Endodermal cell (in vitro differentiated cells): ENCODE data around the gene KLC4. TPM values are rescaled to one million over a fixed set of nuclear protein-coding genes. Genes with fewer than 3 reads are reported as not detected.
A peak's percentile ranks its signal among the peaks of the same experiment; 100 is the strongest.

Source experiments
- DNase-seq: peaks from one replicate; pipeline ENCODE4 v3.0.0-alpha.2; 2017
- H3K27ac ChIP-seq: 2 replicates; pipeline ENCODE4 v1.5.1; 2013; ENCODE audit warnings: mild to moderate bottlenecking, low read depth, low read length, moderate library complexity
- H3K27me3 ChIP-seq: 2 replicates; pipeline ENCODE4 v1.6.1; 2013; ENCODE audit warnings: mild to moderate bottlenecking, low read length, moderate library complexity; ENCODE audit not compliant: insufficient read depth, control insufficient read depth, poor library complexity, severe bottlenecking
- H3K36me3 ChIP-seq: 2 replicates; pipeline ENCODE4 v1.7.0; 2013; ENCODE audit warnings: mild to moderate bottlenecking, low read length, moderate library complexity; ENCODE audit not compliant: control insufficient read depth, insufficient read depth
- H3K4me1 ChIP-seq: one replicate; pipeline ENCODE4 v1.7.0; 2013; ENCODE audit warnings: low read length; ENCODE audit not compliant: control insufficient read depth, insufficient read depth
- H3K4me3 ChIP-seq: 2 replicates; pipeline ENCODE4 v1.5.1; 2013; ENCODE audit warnings: mild to moderate bottlenecking, low read length, moderate library complexity
- H3K9ac ChIP-seq: 2 replicates; pipeline ENCODE4 v1.6.1; 2013; ENCODE audit warnings: mild to moderate bottlenecking, low read length, moderate library complexity; ENCODE audit not compliant: poor library complexity, severe bottlenecking; ENCODE audit errors: extremely low read depth
- H3K9me3 ChIP-seq: 2 replicates; pipeline ENCODE4 v1.6.1; 2013; ENCODE audit warnings: mild to moderate bottlenecking, low read length, moderate library complexity; ENCODE audit not compliant: control insufficient read depth
- H3K27ac Mint-ChIP-seq: 2 replicates; pipeline ENCODE4 v1.8.0; 2020; ENCODE audit warnings: mixed read lengths
- H3K27me3 Mint-ChIP-seq: 2 replicates; pipeline ENCODE4 v1.8.0; 2021; ENCODE audit warnings: mild to moderate bottlenecking, mixed read lengths; ENCODE audit not compliant: insufficient read depth
- H3K36me3 Mint-ChIP-seq: 2 replicates; pipeline ENCODE4 v1.8.0; 2020; ENCODE audit warnings: low read depth, mixed read lengths
- H3K4me1 Mint-ChIP-seq: 2 replicates; pipeline ENCODE4 v1.8.0; 2020; ENCODE audit warnings: mixed read lengths
- H3K4me3 Mint-ChIP-seq: 2 replicates; pipeline ENCODE4 v1.8.0; 2020; ENCODE audit warnings: mild to moderate bottlenecking, moderate library complexity, mixed read lengths
- H3K9me3 Mint-ChIP-seq: 2 replicates; pipeline ENCODE4 v1.8.0; 2020; ENCODE audit warnings: mild to moderate bottlenecking, mixed read lengths
- WGBS, 2 experiments: methylation state at CpG; one replicate each; pipeline versions ENCODE4 v1.1.5 to v1.1.7; 2013; ENCODE audit warnings: missing lambda C conversion rate in 2 of 2, mixed read lengths in 1 of 2; ENCODE audit not compliant: insufficient coverage in 1 of 2, insufficient read length in 1 of 2; 5-methylcytosine and 5-hydroxymethylcytosine counted together
- total RNA-seq, 2 donors: library from RNA; stranded (reverse); fragmentation: NEBNext Ultra II Directional in 1 of 2; extraction: Animal tissue kit (Norgen Biotek cat#: 25700) in 1 of 2; gene quantifications; 2 replicates in 1 of 2; 3 replicates in 1 of 2; pipeline ENCODE4 v1.2.1, GENCODE V29; 2021
- TF ChIP-seq, protein P1 (sequence below): fragments of 200-600 bp; sonication (generic); conservative IDR thresholded peaks from 2 replicates; pipeline ENCODE4 v1.5.0; 2021; ENCODE audit warnings: antibody characterized with exemption, mild to moderate bottlenecking

The KLC4 gene
- total RNA-seq, 2 donors from 2014 or later: 36.6 to 38.0 TPM

DNA sequence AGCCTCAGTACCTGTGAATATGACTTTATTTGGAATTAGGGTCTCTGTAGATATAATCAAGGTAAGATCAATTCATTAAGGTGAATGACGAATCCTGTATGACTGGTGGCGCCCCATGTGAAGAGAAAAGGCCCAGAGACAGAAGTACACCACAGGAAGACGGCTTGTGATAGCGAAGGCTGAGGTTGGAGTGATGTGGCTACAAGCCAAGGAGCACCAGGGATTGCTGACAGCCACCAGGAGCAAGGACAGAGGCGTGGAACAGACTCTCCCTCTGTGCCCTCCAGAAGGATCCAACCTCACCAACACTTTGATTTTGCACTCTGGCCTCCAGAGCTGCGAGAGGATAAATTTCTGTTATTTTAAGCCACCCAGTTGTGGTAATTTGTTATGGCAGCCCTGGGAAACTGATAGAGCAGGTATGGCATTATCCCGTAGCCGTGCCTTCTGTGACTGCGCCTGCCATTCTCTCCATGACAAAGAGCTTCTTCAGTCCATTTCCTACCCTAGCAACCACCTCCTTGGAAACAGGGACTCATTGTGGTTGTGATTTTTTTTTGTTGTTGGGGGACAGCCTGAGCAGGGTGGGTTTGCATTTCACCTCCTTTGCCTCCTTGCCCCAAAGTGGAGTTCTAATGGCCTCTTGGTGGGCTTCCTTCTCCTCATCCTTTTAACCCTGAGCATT lies 46.2 kb downstream of the KLC4 start:
- Mint-ChIP-seq H3K36me3 (peaks cover 21% of the 10 kb centered on the region), H3K4me1 (peaks cover 12% of the 10 kb centered on the region), H3K4me3 (no peak overlapping the region), H3K9me3 (no peaks in the 10 kb centered on the region), H3K27ac (peak overlapping the region; percentile 66), H3K27me3 (no peaks in the 10 kb centered on the region)
- H3K27me3 ChIP-seq: no peaks in the 10 kb centered on the region
- 98 to 100% methylated on average over 3 to 9 of the region's 9 CpGs for WGBS, 2 experiments
- H3K4me1 ChIP-seq: peaks cover 3% of the 10 kb centered on the region
- TF ChIP-seq, protein P1, sequence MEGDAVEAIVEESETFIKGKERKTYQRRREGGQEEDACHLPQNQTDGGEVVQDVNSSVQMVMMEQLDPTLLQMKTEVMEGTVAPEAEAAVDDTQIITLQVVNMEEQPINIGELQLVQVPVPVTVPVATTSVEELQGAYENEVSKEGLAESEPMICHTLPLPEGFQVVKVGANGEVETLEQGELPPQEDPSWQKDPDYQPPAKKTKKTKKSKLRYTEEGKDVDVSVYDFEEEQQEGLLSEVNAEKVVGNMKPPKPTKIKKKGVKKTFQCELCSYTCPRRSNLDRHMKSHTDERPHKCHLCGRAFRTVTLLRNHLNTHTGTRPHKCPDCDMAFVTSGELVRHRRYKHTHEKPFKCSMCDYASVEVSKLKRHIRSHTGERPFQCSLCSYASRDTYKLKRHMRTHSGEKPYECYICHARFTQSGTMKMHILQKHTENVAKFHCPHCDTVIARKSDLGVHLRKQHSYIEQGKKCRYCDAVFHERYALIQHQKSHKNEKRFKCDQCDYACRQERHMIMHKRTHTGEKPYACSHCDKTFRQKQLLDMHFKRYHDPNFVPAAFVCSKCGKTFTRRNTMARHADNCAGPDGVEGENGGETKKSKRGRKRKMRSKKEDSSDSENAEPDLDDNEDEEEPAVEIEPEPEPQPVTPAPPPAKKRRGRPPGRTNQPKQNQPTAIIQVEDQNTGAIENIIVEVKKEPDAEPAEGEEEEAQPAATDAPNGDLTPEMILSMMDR: no peak
- H3K9me3 ChIP-seq: peaks cover 6% of the 10 kb centered on the region
- H3K9ac ChIP-seq: no peak overlapping the region
- peak overlapping the region; percentile 77 for H3K27ac ChIP-seq
- peaks cover 13% of the 10 kb centered on the region for H3K36me3 ChIP-seq
- no peak for DNase-seq
- no peak overlapping the region for H3K4me3 ChIP-seq

DNA sequence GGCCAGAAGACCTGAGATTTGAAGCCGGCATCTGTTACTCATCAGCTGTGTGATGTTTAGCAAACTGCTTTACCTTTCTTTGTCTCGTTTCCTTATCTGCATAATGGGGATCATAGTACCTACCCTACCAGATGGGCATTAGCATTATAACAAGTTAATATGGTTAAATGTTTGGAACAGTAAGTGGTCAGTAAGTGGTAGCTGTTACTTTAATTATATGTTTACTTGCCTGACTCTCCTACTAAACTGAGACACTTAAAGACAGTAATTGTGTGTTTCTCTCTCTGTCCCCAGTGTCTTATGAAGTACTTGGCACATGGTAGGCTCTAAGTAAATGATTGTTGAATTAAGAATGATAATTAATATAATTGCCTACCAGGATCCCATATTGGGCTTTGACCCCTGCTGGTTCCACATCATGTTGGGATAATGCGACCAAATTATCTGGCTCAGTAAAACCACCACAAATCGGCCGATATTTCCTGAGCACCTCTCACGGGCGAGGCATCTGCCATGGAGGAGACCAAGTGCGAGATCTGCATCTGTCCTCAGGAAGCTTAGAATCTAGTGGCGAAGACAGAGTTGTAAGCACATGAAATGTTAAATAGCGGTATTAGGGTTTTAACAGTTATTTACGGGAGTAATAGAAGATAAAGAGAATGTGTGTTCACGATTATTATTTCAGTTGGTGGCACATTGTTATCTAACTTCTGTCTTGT lies 48.1 kb downstream of the KLC4 start:
- no peak for DNase-seq
- H3K36me3 ChIP-seq: peaks cover 13% of the 10 kb centered on the region
- H3K4me3 ChIP-seq: no peak overlapping the region
- Mint-ChIP-seq H3K4me3 (no peak overlapping the region), H3K9me3 (no peaks in the 10 kb centered on the region), H3K27ac (no peak overlapping the region), H3K4me1 (peaks cover 12% of the 10 kb centered on the region), H3K36me3 (peaks cover 21% of the 10 kb centered on the region), H3K27me3 (no peaks in the 10 kb centered on the region)
- no peak overlapping the region for H3K9ac ChIP-seq
- 97 to 100% methylated on average over 9 to 12 of the region's 12 CpGs for WGBS, 2 experiments
- TF ChIP-seq, protein P1: no peak
- no peak overlapping the region for H3K27ac ChIP-seq
- peaks cover 6% of the 10 kb centered on the region for H3K9me3 ChIP-seq
- peaks cover 3% of the 10 kb centered on the region for H3K4me1 ChIP-seq
- H3K27me3 ChIP-seq: no peaks in the 10 kb centered on the region

DNA sequence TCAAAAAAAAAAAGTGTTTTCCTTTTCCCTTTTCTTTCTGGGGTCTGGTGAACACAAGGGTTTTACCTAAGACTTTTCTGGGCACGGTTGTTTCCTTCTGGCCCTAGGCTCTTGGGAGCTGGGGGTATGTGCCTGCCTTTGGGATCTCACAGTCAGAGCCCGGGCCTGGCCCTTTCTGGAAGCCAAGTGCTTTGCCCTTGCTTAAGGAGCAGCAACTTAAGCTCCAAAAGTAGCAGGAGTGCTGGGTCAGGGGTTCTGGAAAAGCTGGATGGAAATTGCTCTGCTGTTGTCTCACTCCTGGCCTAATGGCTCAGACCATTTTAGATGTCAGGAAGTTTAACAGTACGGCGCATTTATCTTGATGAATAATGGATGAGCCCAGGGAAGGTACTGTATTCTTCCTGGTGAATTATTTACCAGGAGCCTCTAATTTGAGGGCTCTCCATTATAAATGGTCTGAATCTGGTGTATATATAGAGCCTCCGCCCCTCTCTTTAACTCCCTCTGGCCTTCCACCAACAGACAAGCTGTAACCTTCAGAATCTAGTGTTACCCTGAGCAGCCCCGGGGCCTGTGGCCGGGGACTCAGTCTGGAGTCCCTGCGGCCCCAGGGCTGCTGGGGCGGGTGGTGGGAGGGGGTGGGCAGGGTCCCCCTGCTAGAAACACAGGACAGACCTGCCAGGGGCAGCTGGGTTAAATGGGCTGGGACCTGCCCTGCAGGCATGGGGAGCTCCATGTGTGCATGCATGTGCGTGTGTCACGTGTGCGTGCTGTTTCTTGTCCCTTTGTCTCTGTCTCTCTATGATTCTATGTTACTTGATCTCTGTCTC lies 54.2 kb downstream of the KLC4 start:
- H3K4me1 Mint-ChIP-seq: peaks cover 12% of the 10 kb centered on the region
- H3K27ac ChIP-seq: peak overlapping the region; percentile 78
- DNase-seq: no peak
- 89% methylated on average over 6 to 12 of the region's 12 CpGs for WGBS, 2 experiments
- no peaks in the 10 kb centered on the region for H3K36me3 ChIP-seq
- H3K36me3 Mint-ChIP-seq: no peaks in the 10 kb centered on the region
- no peaks in the 10 kb centered on the region for H3K27me3 Mint-ChIP-seq
- TF ChIP-seq, protein P1: no peak
- H3K27me3 ChIP-seq: no peaks in the 10 kb centered on the region
- no peaks in the 10 kb centered on the region for H3K9me3 ChIP-seq
- no peak overlapping the region for H3K4me3 Mint-ChIP-seq
- peaks cover 14% of the 10 kb centered on the region for H3K4me1 ChIP-seq
- H3K9ac ChIP-seq: no peak overlapping the region
- peak overlapping the region; percentile 88 for H3K27ac Mint-ChIP-seq
- no peak overlapping the region for H3K4me3 ChIP-seq
- no peaks in the 10 kb centered on the region for H3K9me3 Mint-ChIP-seq
